Central memory CD8-positive, alpha-beta T cell (primary cell): ENCODE data around the gene BRI3BP.
"Not testable (repeated sequence)": the region's sequence is repeated elsewhere in the genome, so short reads cannot be mapped to it uniquely, and the experiment has no call there.

Experiments used
- ATAC-seq: fragments of 150-1000 bp; cut with Tn5 transposase; replicated peaks from 2 replicates; pipeline ENCODE4 v1.10.0; 2022; ENCODE audit warnings: mild to moderate bottlenecking, moderate FRiP score, moderate number of reproducible peaks; ENCODE audit not compliant: poor library complexity, severe bottlenecking; ENCODE audit errors: extremely low read depth
- DNase-seq, 2 donors: peaks; one replicate each; pipeline ENCODE4 v3.0.0; 2021; ENCODE audit warnings: low spot score in 2 of 2
- H3K27ac Mint-ChIP-seq: one replicate; pipeline ENCODE4 v1.8.0; 2022; ENCODE audit warnings: low read depth, mild to moderate bottlenecking, moderate library complexity, mixed read lengths
- H3K27me3 Mint-ChIP-seq: one replicate; pipeline ENCODE4 v1.8.0; 2022; ENCODE audit warnings: mixed read lengths
- H3K36me3 Mint-ChIP-seq: one replicate; pipeline ENCODE4 v1.8.0; 2022; ENCODE audit warnings: mild to moderate bottlenecking, moderate library complexity, mixed read lengths; ENCODE audit not compliant: insufficient read depth
- H3K4me1 Mint-ChIP-seq: one replicate; pipeline ENCODE4 v1.8.0; 2022; ENCODE audit warnings: mixed read lengths
- H3K4me3 Mint-ChIP-seq: one replicate; pipeline ENCODE4 v1.8.0; 2022; ENCODE audit warnings: mild to moderate bottlenecking, moderate library complexity, mixed read lengths
- H3K9me3 Mint-ChIP-seq: one replicate; pipeline ENCODE4 v1.8.0; 2022; ENCODE audit warnings: mixed read lengths

The BRI3BP gene

DNA sequence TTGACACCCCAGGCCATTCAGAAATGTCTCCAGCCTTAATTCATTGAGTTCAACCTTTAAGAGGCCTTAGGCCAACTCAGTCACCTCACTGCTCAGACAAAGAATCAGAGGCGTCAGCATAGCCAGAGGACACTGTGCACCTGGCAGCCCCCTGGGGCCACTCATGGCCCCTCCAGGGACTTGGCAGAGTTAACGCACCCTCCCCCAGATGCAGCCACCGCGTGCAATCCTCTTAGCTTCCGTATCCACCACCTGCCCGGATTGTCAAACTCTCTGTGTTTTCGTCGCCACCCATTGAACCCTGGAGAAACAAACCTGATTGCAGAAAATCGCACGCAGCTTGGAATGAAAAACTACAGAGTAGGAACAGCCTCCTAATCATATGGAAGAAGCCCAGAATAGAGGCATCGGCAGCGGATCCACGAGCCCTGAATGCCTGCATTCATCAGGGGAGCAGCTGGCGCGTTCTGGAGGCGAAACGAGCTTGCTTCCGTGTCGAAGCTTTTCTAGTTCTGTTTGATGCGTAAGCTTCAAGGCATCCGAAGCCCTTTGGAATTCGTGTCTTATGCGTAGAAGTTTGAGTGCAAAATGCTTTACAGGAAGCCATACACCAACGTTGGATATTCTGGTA lies 22.4 kb downstream of the BRI3BP start:
- no peak overlapping the region for H3K4me3 Mint-ChIP-seq
- no peaks in the 10 kb centered on the region for H3K27me3 Mint-ChIP-seq
- peaks cover 8% of the 10 kb centered on the region for H3K36me3 Mint-ChIP-seq
- H3K4me1 Mint-ChIP-seq, result no peaks in the 10 kb centered on the region
- H3K27ac Mint-ChIP-seq, result no peak overlapping the region
- ATAC-seq (no peak), DNase-seq (no peak)
- H3K9me3 Mint-ChIP-seq, result no peaks in the 10 kb centered on the region

DNA sequence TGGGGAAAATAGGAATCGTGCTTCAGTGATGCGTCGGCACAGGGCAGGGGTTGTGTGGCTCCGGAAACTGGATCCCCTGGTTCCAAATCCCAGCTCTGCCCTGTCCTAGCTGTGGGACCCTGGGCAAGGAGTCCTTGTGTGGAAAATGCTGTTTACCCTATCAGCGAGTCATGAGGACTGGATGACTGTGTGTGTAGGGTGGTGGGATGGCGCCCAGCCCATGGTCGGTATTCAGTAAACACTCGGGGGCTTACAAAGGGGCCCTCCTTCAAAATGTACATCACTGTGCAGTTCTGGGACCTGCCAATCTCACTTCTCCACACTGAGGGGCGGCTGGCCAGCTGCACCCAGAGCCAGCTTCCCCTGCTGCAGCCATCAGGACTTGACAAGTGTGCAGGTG lies 24.4 kb downstream of the BRI3BP start:
- DNase-seq (no peak), ATAC-seq (no peak)
- Mint-ChIP-seq H3K4me1 (no peaks in the 10 kb centered on the region), H3K27ac (no peak overlapping the region), H3K27me3 (no peaks in the 10 kb centered on the region), H3K9me3 (no peaks in the 10 kb centered on the region), H3K36me3 (peaks cover 6% of the 10 kb centered on the region), H3K4me3 (no peak overlapping the region)

DNA sequence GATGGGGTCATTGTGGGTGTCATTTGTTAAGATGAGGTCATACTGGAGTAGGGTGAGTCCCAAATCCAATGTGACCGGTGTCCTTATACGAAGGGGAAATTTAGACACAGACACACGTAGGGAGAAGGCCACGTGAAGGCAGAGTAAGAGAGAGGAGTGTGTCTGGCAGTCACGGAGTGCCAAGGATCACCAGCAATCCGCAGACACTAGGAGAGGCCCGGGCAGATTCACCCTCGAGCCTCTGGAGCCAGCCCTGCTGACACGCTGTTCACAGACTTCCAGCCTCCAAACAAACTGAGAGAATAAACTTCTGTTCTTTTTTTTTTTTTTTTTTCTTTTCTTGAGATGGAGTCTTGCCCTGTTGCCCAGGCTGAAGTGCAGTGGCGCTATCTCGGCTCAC lies 24.9 kb downstream of the BRI3BP start:
- H3K9me3 Mint-ChIP-seq, result no peaks in the 10 kb centered on the region
- no peaks in the 10 kb centered on the region for H3K4me1 Mint-ChIP-seq
- H3K4me3 Mint-ChIP-seq, result no peak overlapping the region
- H3K27ac Mint-ChIP-seq, result no peak overlapping the region
- no peak for ATAC-seq
- H3K27me3 Mint-ChIP-seq, result no peaks in the 10 kb centered on the region
- DNase-seq, result no peak
- H3K36me3 Mint-ChIP-seq, result peaks cover 3% of the 10 kb centered on the region

- no peak overlapping the region for H3K27ac Mint-ChIP-seq
- H3K4me3 Mint-ChIP-seq, result no peak overlapping the region
- H3K4me1 Mint-ChIP-seq, result no peaks in the 10 kb centered on the region
- ATAC-seq (no peak), DNase-seq (no peak)
- H3K9me3 Mint-ChIP-seq, result no peaks in the 10 kb centered on the region
- no peaks in the 10 kb centered on the region for H3K27me3 Mint-ChIP-seq
- H3K36me3 Mint-ChIP-seq, result peaks cover 4% of the 10 kb centered on the region
These were observed 27.7 kb downstream of the BRI3BP start for GRCh38 chr12:125021096-125021495.

DNA sequence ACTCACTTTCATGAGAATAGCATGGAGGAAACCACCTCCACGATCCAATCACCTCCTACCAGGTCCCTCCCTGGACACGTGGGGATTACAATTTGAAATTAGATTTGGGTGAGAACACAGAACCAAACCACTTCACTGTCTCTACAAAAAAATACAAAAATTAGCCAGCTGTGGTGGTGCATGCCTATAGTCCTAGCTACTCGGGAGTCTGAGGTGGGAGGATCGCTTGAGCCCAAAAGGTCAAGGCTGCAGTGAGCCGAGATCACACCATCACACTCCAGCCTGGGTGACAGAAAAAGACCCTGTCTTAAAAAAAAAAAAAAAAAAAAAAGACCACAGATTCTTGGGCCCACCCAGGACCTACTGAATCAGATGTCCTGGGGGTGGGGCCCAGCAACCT lies 28.3 kb downstream of the BRI3BP start:
- Mint-ChIP-seq H3K9me3 (no peaks in the 10 kb centered on the region), H3K4me1 (no peaks in the 10 kb centered on the region), H3K4me3 (no peak overlapping the region), H3K27ac (no peak overlapping the region), H3K27me3 (no peaks in the 10 kb centered on the region), H3K36me3 (peaks cover 4% of the 10 kb centered on the region)
- no peak for DNase-seq
- ATAC-seq, result no peak

DNA sequence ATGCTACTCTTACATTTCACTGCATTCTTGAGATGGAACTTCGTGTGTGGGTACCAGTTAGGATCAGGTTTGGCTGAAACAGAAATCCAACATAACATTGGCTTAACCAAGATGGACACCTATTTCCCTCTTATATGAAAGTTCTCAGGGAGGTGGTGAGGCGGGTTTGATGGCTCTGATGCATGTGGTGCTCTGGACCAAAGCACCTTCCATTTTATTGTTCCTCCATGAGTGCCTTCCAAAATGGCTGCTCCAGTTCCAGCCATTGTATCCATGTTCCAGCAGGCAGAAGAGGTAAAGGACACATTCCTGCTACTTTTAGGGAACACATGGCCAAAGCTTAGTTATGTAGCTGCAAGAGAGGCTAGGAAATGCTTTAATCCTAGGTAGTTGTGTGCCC lies 29.6 kb downstream of the BRI3BP start:
- Mint-ChIP-seq H3K9me3 (no peaks in the 10 kb centered on the region), H3K27me3 (no peaks in the 10 kb centered on the region), H3K4me3 (no peak overlapping the region), H3K27ac (no peak overlapping the region), H3K36me3 (peaks cover 6% of the 10 kb centered on the region), H3K4me1 (no peaks in the 10 kb centered on the region)
- DNase-seq (no peak), ATAC-seq (no peak)

- no peak for DNase-seq
- Mint-ChIP-seq H3K9me3 (no peaks in the 10 kb centered on the region), H3K27ac (no peak overlapping the region), H3K4me1 (no peaks in the 10 kb centered on the region), H3K4me3 (no peak overlapping the region), H3K27me3 (no peaks in the 10 kb centered on the region), H3K36me3 (peaks cover 5% of the 10 kb centered on the region)
- no peak for ATAC-seq
These were observed 31.6 kb downstream of the BRI3BP start for GRCh38 chr12:125024949-125025563.

- DNase-seq (no peak), ATAC-seq (no peak)
- Mint-ChIP-seq H3K27me3 (no peaks in the 10 kb centered on the region), H3K4me1 (no peaks in the 10 kb centered on the region), H3K4me3 (no peak overlapping the region), H3K36me3 (peaks cover 5% of the 10 kb centered on the region), H3K27ac (no peak overlapping the region), H3K9me3 (no peaks in the 10 kb centered on the region)
These were observed 32.3 kb downstream of the BRI3BP start for GRCh38 chr12:125025606-125026235.

DNA sequence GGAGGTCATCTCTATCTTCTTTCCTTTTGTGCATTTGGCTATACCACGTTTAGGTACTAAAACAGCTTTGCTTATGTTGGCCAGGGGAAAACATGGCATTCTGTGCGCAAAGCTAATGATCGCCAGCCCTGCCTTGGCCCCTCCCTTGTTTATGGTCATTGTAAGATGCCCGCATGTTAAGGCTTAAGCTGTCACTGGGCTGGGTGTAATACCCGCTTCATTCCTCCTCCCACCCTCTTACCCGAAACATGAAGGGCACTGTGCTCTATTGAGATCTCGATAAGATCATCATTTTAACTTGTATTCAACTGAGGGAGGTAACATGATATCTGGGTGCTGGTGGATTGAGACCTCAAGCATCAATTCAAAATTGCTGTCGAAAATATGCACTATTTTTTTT lies 34.7 kb downstream of the BRI3BP start:
- Mint-ChIP-seq H3K27ac (no peak overlapping the region), H3K27me3 (no peaks in the 10 kb centered on the region), H3K36me3 (peaks cover 8% of the 10 kb centered on the region), H3K9me3 (no peaks in the 10 kb centered on the region), H3K4me3 (no peak overlapping the region), H3K4me1 (no peaks in the 10 kb centered on the region)
- DNase-seq (no peak), ATAC-seq (no peak)

DNA sequence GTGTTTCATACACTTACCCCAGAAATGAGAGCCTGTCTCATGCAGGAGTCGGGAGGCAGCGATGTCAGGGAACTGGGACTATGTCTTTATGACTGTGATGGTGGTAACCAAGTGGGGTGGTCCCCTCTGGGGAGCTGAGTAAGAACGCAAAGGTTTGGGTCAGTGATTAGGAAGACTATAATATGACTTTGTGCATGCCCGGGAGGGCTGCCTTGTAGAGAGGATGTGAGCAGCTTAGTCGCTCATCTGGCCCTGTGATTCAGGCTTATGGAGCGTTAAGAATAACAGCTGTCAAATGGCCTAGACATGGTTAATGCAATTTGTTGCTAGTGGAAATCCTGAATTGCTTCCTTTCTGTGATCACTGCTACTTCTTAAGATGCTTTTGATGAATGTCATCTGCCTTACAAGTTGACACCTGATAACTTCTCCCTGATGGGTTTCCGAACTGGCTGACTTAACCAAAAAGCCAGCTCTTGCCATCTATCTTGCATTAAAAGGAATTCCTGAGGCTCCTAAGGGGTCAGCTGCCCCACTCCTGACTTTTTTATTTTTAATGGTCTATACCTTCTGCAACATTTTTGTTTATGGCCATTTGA lies 36.4 kb downstream of the BRI3BP start:
- Mint-ChIP-seq H3K27me3 (no peaks in the 10 kb centered on the region), H3K4me1 (no peaks in the 10 kb centered on the region), H3K27ac (no peak overlapping the region), H3K4me3 (no peak overlapping the region), H3K9me3 (no peaks in the 10 kb centered on the region), H3K36me3 (peaks cover 8% of the 10 kb centered on the region)
- no peak for DNase-seq
- no peak for ATAC-seq

- not testable (repeated sequence) for H3K4me1 Mint-ChIP-seq, H3K27me3 Mint-ChIP-seq, H3K9me3 Mint-ChIP-seq, ATAC-seq, H3K27ac Mint-ChIP-seq, DNase-seq, H3K36me3 Mint-ChIP-seq, H3K4me3 Mint-ChIP-seq
These were observed 38.0 kb downstream of the BRI3BP start for GRCh38 chr12:125031471-125031870.

- H3K27ac Mint-ChIP-seq, result no peak overlapping the region
- ATAC-seq, result no peak
- no peaks in the 10 kb centered on the region for H3K27me3 Mint-ChIP-seq
- peaks cover 3% of the 10 kb centered on the region for H3K36me3 Mint-ChIP-seq
- H3K4me1 Mint-ChIP-seq, result no peaks in the 10 kb centered on the region
- DNase-seq, result no peak
- H3K9me3 Mint-ChIP-seq, result no peaks in the 10 kb centered on the region
- H3K4me3 Mint-ChIP-seq, result no peak overlapping the region
These were observed 39.2 kb downstream of the BRI3BP start for GRCh38 chr12:125032466-125033152.
